Measurements from ENCODE around the gene TM9SF3. TPM values are rescaled to one million over a fixed set of nuclear protein-coding genes. Genes with fewer than 3 reads are reported as not detected.

The TM9SF3 gene
- total RNA-seq, 1 experiment from 2014 or later: 75.2 TPM

GRCh38 chr10:96591946-96592345, 5.1 kb upstream of the TM9SF3 start:
- POLR2A ChIA-PET (ENCODE audit: unreplicated experiment): no interaction called here
- Histone ChIP-seq H3K27me3 (ENCODE audit: insufficient read depth, low read depth) (no peaks in the 10 kb centered on the region), H3K4me1 (replicated peaks; ENCODE audit: insufficient read depth) (peaks cover 21% of the 10 kb centered on the region), H3K79me2 (ENCODE audit: low read depth) (no peaks in the 10 kb centered on the region), H3K36me3 (ENCODE audit: low read depth) (no peaks in the 10 kb centered on the region), H3K4me2 (no peak overlapping the region), H3K9me2 (ENCODE audit: insufficient read depth) (no peaks in the 10 kb centered on the region), H2AFZ (no peak overlapping the region), H3K9me3 (ENCODE audit: insufficient read depth, low read depth) (no peaks in the 10 kb centered on the region), H4K20me1 (ENCODE audit: insufficient read depth) (no peaks in the 10 kb centered on the region), H3K27ac (no peak overlapping the region), H3F3A (ENCODE audit: insufficient read depth, low read depth) (peaks cover 8% of the 10 kb centered on the region; the same call in 1 of the 2 replicates), H3K4me3 (no peak overlapping the region)
- CTCF ChIA-PET: no interaction called here
- no peak for DNase-seq
- BruUV-seq (replicated peaks): no TSS peak
- intact Hi-C loops (cut with micrococcal nuclease; ENCODE audit: unreplicated experiment): no loop called here
- TF ChIP-seq, protein P1, sequence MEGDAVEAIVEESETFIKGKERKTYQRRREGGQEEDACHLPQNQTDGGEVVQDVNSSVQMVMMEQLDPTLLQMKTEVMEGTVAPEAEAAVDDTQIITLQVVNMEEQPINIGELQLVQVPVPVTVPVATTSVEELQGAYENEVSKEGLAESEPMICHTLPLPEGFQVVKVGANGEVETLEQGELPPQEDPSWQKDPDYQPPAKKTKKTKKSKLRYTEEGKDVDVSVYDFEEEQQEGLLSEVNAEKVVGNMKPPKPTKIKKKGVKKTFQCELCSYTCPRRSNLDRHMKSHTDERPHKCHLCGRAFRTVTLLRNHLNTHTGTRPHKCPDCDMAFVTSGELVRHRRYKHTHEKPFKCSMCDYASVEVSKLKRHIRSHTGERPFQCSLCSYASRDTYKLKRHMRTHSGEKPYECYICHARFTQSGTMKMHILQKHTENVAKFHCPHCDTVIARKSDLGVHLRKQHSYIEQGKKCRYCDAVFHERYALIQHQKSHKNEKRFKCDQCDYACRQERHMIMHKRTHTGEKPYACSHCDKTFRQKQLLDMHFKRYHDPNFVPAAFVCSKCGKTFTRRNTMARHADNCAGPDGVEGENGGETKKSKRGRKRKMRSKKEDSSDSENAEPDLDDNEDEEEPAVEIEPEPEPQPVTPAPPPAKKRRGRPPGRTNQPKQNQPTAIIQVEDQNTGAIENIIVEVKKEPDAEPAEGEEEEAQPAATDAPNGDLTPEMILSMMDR (conservative IDR thresholded peaks at IDR 0.05): no peak
- no peak for TF ChIP-seq EZH2 (IDR thresholded peaks at IDR 0.05; ENCODE audit: low read depth)

- peaks cover 8% of the 10 kb centered on the region; the same call in 1 of the 2 replicates for H3F3A ChIP-seq (ENCODE audit: insufficient read depth, low read depth)
- H3K27ac ChIP-seq: no peak overlapping the region
- H3K4me3 ChIP-seq: no peak overlapping the region
- no peaks in the 10 kb centered on the region for H3K27me3 ChIP-seq (ENCODE audit: insufficient read depth, low read depth)
- TF ChIP-seq, protein P1 (conservative IDR thresholded peaks at IDR 0.05): no peak
- no peak for TF ChIP-seq EZH2 (IDR thresholded peaks at IDR 0.05; ENCODE audit: low read depth)
- BruUV-seq (replicated peaks): no TSS peak
- ChIA-PET CTCF (no interaction called here), POLR2A (ENCODE audit: unreplicated experiment) (interaction anchor here (0.5 kb wide), 1 partner anchor 275 kb away, joined by 4 read pairs; no protein-coding TSS in a partner anchor)
- peaks cover 20% of the 10 kb centered on the region for H4K20me1 ChIP-seq (ENCODE audit: insufficient read depth)
- H3K9me3 ChIP-seq (ENCODE audit: insufficient read depth, low read depth): no peaks in the 10 kb centered on the region
- no peaks in the 10 kb centered on the region for H3K9me2 ChIP-seq (ENCODE audit: insufficient read depth)
- H3K4me1 ChIP-seq (replicated peaks; ENCODE audit: insufficient read depth): peaks cover 30% of the 10 kb centered on the region
- no peaks in the 10 kb centered on the region for H3K36me3 ChIP-seq (ENCODE audit: low read depth)
- no peak overlapping the region for H2AFZ ChIP-seq
- peak in 1 of 2 experiments; percentile 76 for DNase-seq
- peaks cover 27% of the 10 kb centered on the region for H3K79me2 ChIP-seq (ENCODE audit: low read depth)
- peak overlapping the region; percentile 89 for H3K4me2 ChIP-seq
- intact Hi-C loops (cut with micrococcal nuclease; ENCODE audit: unreplicated experiment): loop anchor here (5.0 kb wide), 2 partner anchors 43 to 243 kb away; partner anchors contain the start of gene LCOR
These were observed 2.0 kb upstream of the TM9SF3 start for GRCh38 chr10:96588616-96589419.

GRCh38 chr10:96588060-96588554, 1.3 kb upstream of the TM9SF3 start:
- Histone ChIP-seq H3K36me3 (ENCODE audit: low read depth) (no peaks in the 10 kb centered on the region), H3K4me2 (peak overlapping the region; percentile 89), H3K27ac (peak overlapping the region; percentile 75), H3F3A (ENCODE audit: insufficient read depth, low read depth) (peaks cover 8% of the 10 kb centered on the region; the same call in 1 of the 2 replicates), H3K27me3 (ENCODE audit: insufficient read depth, low read depth) (no peaks in the 10 kb centered on the region), H4K20me1 (ENCODE audit: insufficient read depth) (peaks cover 27% of the 10 kb centered on the region), H3K4me1 (replicated peaks; ENCODE audit: insufficient read depth) (peaks cover 30% of the 10 kb centered on the region), H3K4me3 (peak overlapping the region; percentile 91), H2AFZ (peak overlapping the region; percentile 81; the same call in 1 of the 2 replicates), H3K79me2 (ENCODE audit: low read depth) (peaks cover 34% of the 10 kb centered on the region), H3K9me2 (ENCODE audit: insufficient read depth) (no peaks in the 10 kb centered on the region), H3K9me3 (ENCODE audit: insufficient read depth, low read depth) (no peaks in the 10 kb centered on the region)
- no TSS peak for BruUV-seq (replicated peaks)
- intact Hi-C loops (cut with micrococcal nuclease; ENCODE audit: unreplicated experiment): loop anchor here (5.0 kb wide), 2 partner anchors 44 to 244 kb away; partner anchors contain the start of gene LCOR
- no peak for TF ChIP-seq EZH2 (IDR thresholded peaks at IDR 0.05; ENCODE audit: low read depth)
- TF ChIP-seq, protein P1 (conservative IDR thresholded peaks at IDR 0.05): no peak
- ChIA-PET CTCF (no interaction called here), POLR2A (ENCODE audit: unreplicated experiment) (no interaction called here)
- no peak for DNase-seq
